Heart right ventricle (tissue), 16 donors: ENCODE measurements around the gene IGFALS. TPM values are rescaled to one million over a fixed set of nuclear protein-coding genes. Genes with fewer than 3 reads are reported as not detected.
A peak's percentile ranks its signal among the peaks of the same experiment; 100 is the strongest.

Experiments
- ATAC-seq, 8 donors: fragments of 200-7000 bp; cut with Tn5 transposase; one replicate each; pipeline ENCODE4 v1.9.1; 2020; ENCODE audit warnings: mild to moderate bottlenecking in 8 of 8, moderate library complexity in 8 of 8, moderate number of reproducible peaks in 1 of 8
- DNase-seq, 2 donors: peaks; one replicate each; pipeline ENCODE4 v3.0.0-alpha.2; 2020
- H3K27ac ChIP-seq, 10 donors: fragments of 200-600 bp; sonication (generic) in 2 of 10; one replicate each; pipeline versions ENCODE4 v1.5.0 to v1.8.0; 2020 to 2022; ENCODE audit warnings: mild to moderate bottlenecking in 3 of 10
- H3K27me3 ChIP-seq, 7 donors: fragments of 200-600 bp; one replicate each; pipeline ENCODE4 v1.8.0; 2021 to 2022; ENCODE audit warnings: mild to moderate bottlenecking in 2 of 7
- H3K36me3 ChIP-seq, 9 donors: fragments of 200-600 bp; sonication (generic) in 1 of 9; one replicate each; pipeline versions ENCODE4 v1.5.0 to v1.8.0; 2020 to 2022; ENCODE audit warnings: mild to moderate bottlenecking in 2 of 9
- H3K4me1 ChIP-seq, 9 donors: fragments of 200-600 bp; sonication (generic) in 1 of 9; one replicate each; pipeline versions ENCODE4 v1.5.0 to v1.8.0; 2020 to 2022; ENCODE audit warnings: mild to moderate bottlenecking in 4 of 9
- H3K4me3 ChIP-seq, 10 donors: fragments of 200-600 bp; sonication (generic) in 2 of 10; one replicate each; pipeline versions ENCODE4 v1.5.0 to v1.8.0; 2020 to 2022; ENCODE audit warnings: mild to moderate bottlenecking in 7 of 10, moderate library complexity in 2 of 10
- H3K9me3 ChIP-seq, 11 donors: fragments of 200-600 bp in 10 of 11; sonication (generic) in 2 of 11; one replicate each; pipeline versions ENCODE4 v1.5.0 to v1.8.0; 2013 to 2022; ENCODE audit warnings: mild to moderate bottlenecking in 2 of 11, control low read depth in 1 of 11, moderate library complexity in 1 of 11
- WGBS, 2 donors: extraction: QIAGEN DNeasy Blood & Tissue Kit; methylation state at CpG; one replicate each; pipeline ENCODE4 v1.1.7; 2013; ENCODE audit warnings: inconsistent platforms in 1 of 2; 5-methylcytosine and 5-hydroxymethylcytosine counted together
- intact Hi-C, 10 donors: fragments of 100-400 bp; cut with DNase I; formaldehyde crosslinking; loops; one replicate each; pipeline versions ENCODE4 v1.11.1 to v1.14.2; 2022
- polyA plus RNA-seq, 2 donors: library from polyadenylated mRNA; stranded (reverse); fragments of 200-250 nt; gene quantifications; one replicate each; pipeline ENCODE4 v1.2.3, GENCODE V29; 2013
- total RNA-seq, 10 donors: library from RNA; stranded (reverse); fragmentation: NEBNext Ultra II Directional in 3 of 10; extraction: Animal tissue kit (Norgen Biotek cat#: 25700) in 3 of 10; gene quantifications; one replicate each; pipeline versions ENCODE4 v1.2.1 to v1.2.4, GENCODE V29; 2021 to 2023
- TF ChIP-seq, protein P1 (sequence below), 9 donors: fragments of 200-600 bp; sonication (generic) in 2 of 9; IDR thresholded peaks; one replicate each; pipeline versions ENCODE4 v1.5.0 to v1.8.0; 2021 to 2022; ENCODE audit warnings: antibody characterized with exemption in 9 of 9, mild to moderate bottlenecking in 5 of 9, moderate library complexity in 1 of 9
- donor health status: Arrhythmogenic right ventricular cardiomyopathy.
- donor health status: ischemic (EF 13 %, LVEDD 7.1; RV severe dilation, severe dysfunction).
- donor health status: healthy with polysubstance abuse.
- donor health status: DM: no; HTN: yes; CAD: no.
- donor health status: DM: no; HTN: no; CAD: no.
- donor health status: ischemic (EF 25% LVEDD 6.9; RV normal size, moderate dysfunction).
- donor health status: ischemic (EF 25% LVEDD 5.7; RV mildly dilated, moderate dysfunction).
- donor health status: healthy.
- donor health status: DM: yes; HTN: yes; CAD: no.
- donor health status: Ischemic cardiomyopathy.
- donor health status: ischemic (EF 35%, LVEDD 5.7; RV mildly dilated, moderate dysfunction).
- donor health status: nonischemic (EF 11% LVEDD 7.7; RV severe dilation, severe dysfunction).
- donor health status: DM: yes; HTN: yes; CAD: no.
- donor health status: PGD.
- donor health status: ischemic (EF 29% LVEDD 5.4; RV normal size, mild dysfunction).
- donor health status: nonischemic (EF 23%, LVEDD 6.1; RV moderate dilation, normal function).

Gene IGFALS
- total and polyA plus RNA-seq, 12 donors: 0.04 to 0.59 (median 0.13) TPM; not detected in 6

DNA sequence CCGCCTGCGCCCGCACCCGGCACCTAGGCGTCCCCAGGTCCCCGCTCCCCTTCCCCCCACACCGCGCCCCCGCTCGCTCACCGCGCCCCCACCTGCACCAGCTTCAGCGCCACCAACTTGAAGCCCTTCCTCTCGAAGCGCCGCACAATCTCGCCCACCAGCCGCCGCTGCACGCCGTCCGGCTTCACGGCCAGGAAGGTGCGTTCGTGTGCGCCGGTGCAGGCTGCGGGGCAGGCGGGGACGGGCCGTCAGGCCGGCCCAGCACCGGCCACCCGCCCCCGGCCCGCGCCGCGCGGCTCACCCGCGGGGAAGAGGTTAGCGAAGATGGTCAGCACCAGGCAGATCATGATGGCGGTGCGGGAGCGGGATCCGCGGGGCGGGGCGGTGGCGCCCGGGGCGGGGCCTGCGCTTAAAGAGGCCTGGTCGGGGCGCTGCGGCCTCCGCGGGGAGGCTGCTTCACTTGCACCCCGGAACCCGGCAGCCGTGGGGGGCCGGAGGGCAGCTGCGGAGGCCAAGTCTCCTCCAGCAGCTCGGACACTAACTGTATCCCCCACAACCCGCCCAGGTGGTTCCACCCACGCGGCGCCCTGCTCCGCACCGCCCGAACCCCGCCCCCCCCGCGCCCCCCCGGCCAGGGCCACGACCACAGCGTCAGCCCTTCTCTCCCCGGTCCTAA, 22.2 kb downstream of the IGFALS start, which contains the start of gene NME3:
Gene NME3, minus strand, starts transcription at position 356 of the 676 bp plus-strand sequence. Its CDS starts 9 bp downstream, at position 347.
- DNase-seq (peak; percentile 77 to 85), ATAC-seq (peak; percentile 40 to 68 (median 51))
- Histone ChIP-seq H3K27ac (peak within 1 kb of the TSS; percentile 67 to 99 (median 97)), H3K4me3 (peak within 1 kb of the TSS; percentile 88 to 100 (median 98)), H3K9me3 (no peaks in the 10 kb centered on the region), H3K36me3 (peaks cover 0 to 52% (median 27%) of the 10 kb centered on the region in 9 donors), H3K27me3 (no peaks in the 10 kb centered on the region), H3K4me1 (peaks cover 27 to 46% (median 39%) of the 10 kb centered on the region in 9 donors)
- WGBS, 2 donors: 0 to 1% methylated on average over 63 to 76 of the region's 79 CpGs
- TF ChIP-seq, protein P1, sequence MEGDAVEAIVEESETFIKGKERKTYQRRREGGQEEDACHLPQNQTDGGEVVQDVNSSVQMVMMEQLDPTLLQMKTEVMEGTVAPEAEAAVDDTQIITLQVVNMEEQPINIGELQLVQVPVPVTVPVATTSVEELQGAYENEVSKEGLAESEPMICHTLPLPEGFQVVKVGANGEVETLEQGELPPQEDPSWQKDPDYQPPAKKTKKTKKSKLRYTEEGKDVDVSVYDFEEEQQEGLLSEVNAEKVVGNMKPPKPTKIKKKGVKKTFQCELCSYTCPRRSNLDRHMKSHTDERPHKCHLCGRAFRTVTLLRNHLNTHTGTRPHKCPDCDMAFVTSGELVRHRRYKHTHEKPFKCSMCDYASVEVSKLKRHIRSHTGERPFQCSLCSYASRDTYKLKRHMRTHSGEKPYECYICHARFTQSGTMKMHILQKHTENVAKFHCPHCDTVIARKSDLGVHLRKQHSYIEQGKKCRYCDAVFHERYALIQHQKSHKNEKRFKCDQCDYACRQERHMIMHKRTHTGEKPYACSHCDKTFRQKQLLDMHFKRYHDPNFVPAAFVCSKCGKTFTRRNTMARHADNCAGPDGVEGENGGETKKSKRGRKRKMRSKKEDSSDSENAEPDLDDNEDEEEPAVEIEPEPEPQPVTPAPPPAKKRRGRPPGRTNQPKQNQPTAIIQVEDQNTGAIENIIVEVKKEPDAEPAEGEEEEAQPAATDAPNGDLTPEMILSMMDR (IDR thresholded peaks at IDR 0.05): peak in 1 of 9 donors; percentile 16
- intact Hi-C loops: loop anchor here in 1 of 10 donors (5.0 kb wide), 1 partner anchor 64 kb away; the partner anchor contains the start of gene MAPK8IP3

DNA sequence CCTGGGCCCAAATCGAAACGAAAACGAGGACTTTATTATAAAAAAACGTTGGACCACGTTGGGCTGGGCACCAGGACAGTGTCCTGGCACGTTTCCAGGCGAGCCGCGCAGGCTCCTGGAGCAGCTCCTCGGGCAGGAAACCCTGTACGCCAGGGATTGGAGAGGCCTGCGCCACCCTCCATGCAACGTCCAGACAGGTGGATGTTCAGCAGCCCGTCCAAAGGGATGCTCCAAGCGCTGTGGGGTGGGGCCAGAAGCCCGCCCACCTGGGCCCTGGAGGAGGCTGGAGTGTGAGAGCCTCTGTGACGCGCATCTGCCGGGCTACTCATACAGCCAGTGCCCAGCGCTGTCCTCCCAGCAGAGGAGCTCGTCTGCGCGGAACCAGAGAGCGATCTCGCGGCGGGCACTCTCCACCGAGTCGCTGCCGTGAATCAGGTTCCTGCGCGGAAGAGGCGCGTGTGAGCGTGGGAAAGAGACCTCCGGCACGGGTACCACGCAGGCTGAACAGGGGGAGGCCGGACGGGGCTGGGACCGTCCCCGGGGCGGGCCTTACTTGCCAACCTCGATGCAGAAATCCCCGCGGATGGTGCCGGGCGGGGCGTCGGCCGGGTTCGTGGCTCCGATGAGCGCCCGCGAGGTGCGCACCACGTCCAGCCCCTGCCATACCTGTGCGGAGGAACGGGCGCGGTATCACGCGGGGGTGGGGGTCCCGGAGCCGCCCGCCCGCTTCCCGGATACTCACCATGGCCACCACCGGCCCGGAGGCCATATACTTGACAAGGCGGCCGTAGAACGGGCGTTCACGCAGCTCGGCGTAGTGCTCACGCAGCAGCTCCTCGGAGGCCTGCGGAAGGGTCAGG, 22.9 kb downstream of the IGFALS start:
- Histone ChIP-seq H3K4me3 (peak overlapping the region; percentile 88 to 100 (median 98)), H3K27ac (peak overlapping the region; percentile 67 to 99 (median 96)), H3K4me1 (peaks cover 27 to 46% (median 39%) of the 10 kb centered on the region in 9 donors), H3K36me3 (peaks cover 0 to 52% (median 34%) of the 10 kb centered on the region in 9 donors), H3K9me3 (no peaks in the 10 kb centered on the region), H3K27me3 (no peaks in the 10 kb centered on the region)
- DNase-seq: peak; percentile 61 to 75
- WGBS, 2 donors: 5 to 7% methylated on average over 65 to 81 of the region's 81 CpGs
- ATAC-seq: peak; percentile 3 to 38 (median 22)
- intact Hi-C loops: loop anchor here in 1 of 10 donors (5.0 kb wide), 1 partner anchor 63 kb away; the partner anchor contains the start of gene MAPK8IP3
- TF ChIP-seq, protein P1 (IDR thresholded peaks at IDR 0.05): no peak

- H3K4me1 ChIP-seq: peaks cover 27 to 43% (median 34%) of the 10 kb centered on the region in 9 donors
- H3K4me3 ChIP-seq: peak overlapping the region in 9 of 10 donors; percentile 88 to 100 (median 97)
- WGBS, 2 donors: 76 to 81% methylated on average over 26 to 27 of the region's 27 CpGs
- no peaks in the 10 kb centered on the region for H3K27me3 ChIP-seq
- TF ChIP-seq, protein P1 (IDR thresholded peaks at IDR 0.05): no peak
- DNase-seq (no peak), ATAC-seq (peak in 3 of 8 donors; percentile 0 to 3 (median 1))
- intact Hi-C loops: loop anchor here in 2 of 10 donors (5.0 kb wide), 1 partner anchor 62 kb away; the partner anchor contains the start of gene MAPK8IP3 (in 2 of the 2)
- H3K36me3 ChIP-seq: peaks cover 0 to 52% (median 37%) of the 10 kb centered on the region in 9 donors
- peak overlapping the region in 9 of 10 donors; percentile 83 to 99 (median 97) for H3K27ac ChIP-seq
- no peaks in the 10 kb centered on the region for H3K9me3 ChIP-seq
Observed at GRCh38 chr16:1769402-1770300, 23.9 kb downstream of the IGFALS start.
